ENCODE measurements around the gene MISP3.
"Not testable (repeated sequence)": the region's sequence is repeated elsewhere in the genome, so short reads cannot be mapped to it uniquely, and the experiment has no call there.

GRCh38 chr19:14026652-14027192, 45.9 kb upstream of the MISP3 start:
- not testable (repeated sequence) for TF ChIP-seq CTCF, POLR2A (IDR thresholded peaks at IDR 0.05)
